Fibroblast of pulmonary artery (primary cell): Measurements from ENCODE around the gene CAMK1D.
"Not testable (repeated sequence)": the region's sequence is repeated elsewhere in the genome, so short reads cannot be mapped to it uniquely, and the experiment has no call there.

Source experiments
- DNase-seq: peaks from one replicate; pipeline ENCODE4 v3.0.0-alpha.2; 2010; ENCODE audit warnings: low read depth
- H3K4me3 ChIP-seq: replicated peaks from 2 replicates; pipeline ENCODE4 v1.5.1; 2011; ENCODE audit warnings: low read depth, mild to moderate bottlenecking, control low read depth, low read length, moderate library complexity
- CTCF ChIP-seq: IDR thresholded peaks from 2 replicates; pipeline ENCODE4 v1.5.1; 2011; ENCODE audit warnings: mild to moderate bottlenecking, control low read depth, low read length, inconsistent platforms; ENCODE audit errors: missing control alignments

CAMK1D gene

GRCh38 chr10:12710157-12710556 lies 360.8 kb downstream of the CAMK1D start:
- no peak overlapping the region for H3K4me3 ChIP-seq
- no peak for DNase-seq
- TF ChIP-seq CTCF, result no peak

GRCh38 chr10:12710594-12711349 lies 361.4 kb downstream of the CAMK1D start:
- no peak overlapping the region for H3K4me3 ChIP-seq
- TF ChIP-seq CTCF, result peak; percentile 98
- peak; percentile 89 for DNase-seq

- no peak overlapping the region for H3K4me3 ChIP-seq
- TF ChIP-seq CTCF, result no peak
- no peak for DNase-seq
Observed at GRCh38 chr10:12711350-12711708, 362.0 kb downstream of the CAMK1D start.

- TF ChIP-seq CTCF, result no peak
- H3K4me3 ChIP-seq, result no peak overlapping the region
- DNase-seq, result no peak
Observed at GRCh38 chr10:12712293-12712983, 363.1 kb downstream of the CAMK1D start.

- not testable (repeated sequence) for H3K4me3 ChIP-seq, DNase-seq
Observed at GRCh38 chr10:12712984-12713316, 363.6 kb downstream of the CAMK1D start.

- no peak for TF ChIP-seq CTCF
- no peak for DNase-seq
- H3K4me3 ChIP-seq, result no peak overlapping the region
Observed at GRCh38 chr10:12716042-12716441, 366.7 kb downstream of the CAMK1D start.

- no peak for DNase-seq
- no peak overlapping the region for H3K4me3 ChIP-seq
- peak; percentile 7 for TF ChIP-seq CTCF
Observed at GRCh38 chr10:12717981-12718707, 368.8 kb downstream of the CAMK1D start.
